ENCODE measurements around the gene TMEM11.
"Not testable (repeated sequence)": the region's sequence is repeated elsewhere in the genome, so short reads cannot be mapped to it uniquely, and the experiment has no call there.

The TMEM11 gene

DNA sequence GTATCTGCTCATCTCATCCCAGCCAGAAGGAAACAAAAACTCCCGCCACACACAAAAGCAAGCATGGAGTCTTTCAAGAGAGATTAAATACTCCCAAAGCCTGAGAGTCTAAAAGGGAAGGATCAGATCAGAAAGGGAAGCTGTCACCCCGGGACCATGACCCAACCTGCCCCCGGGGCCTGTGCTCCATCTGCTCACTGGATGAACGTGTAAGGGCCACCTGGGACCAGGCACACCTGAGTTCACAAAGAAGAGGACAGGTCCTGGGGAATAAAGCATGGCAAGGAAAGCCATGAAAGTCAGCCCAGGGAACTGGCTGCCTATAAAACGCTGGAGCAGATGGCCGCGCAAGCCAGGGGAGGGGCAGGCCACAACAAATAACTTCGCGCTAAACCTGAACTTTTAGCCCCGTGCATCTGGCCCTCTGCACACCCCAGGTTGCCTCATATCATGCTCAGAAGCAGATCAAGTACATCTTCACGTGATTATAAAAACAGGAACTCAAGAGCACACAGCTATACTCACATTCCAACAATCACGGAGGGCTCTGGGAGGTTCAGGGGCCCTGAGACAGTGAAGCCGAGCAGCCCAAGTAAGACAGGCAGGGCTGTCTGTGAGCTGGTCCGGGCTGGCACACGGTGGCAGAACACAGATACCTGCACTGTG, 3.4 kb downstream of the TMEM11 start:
- no peak for DNase-seq

DNA sequence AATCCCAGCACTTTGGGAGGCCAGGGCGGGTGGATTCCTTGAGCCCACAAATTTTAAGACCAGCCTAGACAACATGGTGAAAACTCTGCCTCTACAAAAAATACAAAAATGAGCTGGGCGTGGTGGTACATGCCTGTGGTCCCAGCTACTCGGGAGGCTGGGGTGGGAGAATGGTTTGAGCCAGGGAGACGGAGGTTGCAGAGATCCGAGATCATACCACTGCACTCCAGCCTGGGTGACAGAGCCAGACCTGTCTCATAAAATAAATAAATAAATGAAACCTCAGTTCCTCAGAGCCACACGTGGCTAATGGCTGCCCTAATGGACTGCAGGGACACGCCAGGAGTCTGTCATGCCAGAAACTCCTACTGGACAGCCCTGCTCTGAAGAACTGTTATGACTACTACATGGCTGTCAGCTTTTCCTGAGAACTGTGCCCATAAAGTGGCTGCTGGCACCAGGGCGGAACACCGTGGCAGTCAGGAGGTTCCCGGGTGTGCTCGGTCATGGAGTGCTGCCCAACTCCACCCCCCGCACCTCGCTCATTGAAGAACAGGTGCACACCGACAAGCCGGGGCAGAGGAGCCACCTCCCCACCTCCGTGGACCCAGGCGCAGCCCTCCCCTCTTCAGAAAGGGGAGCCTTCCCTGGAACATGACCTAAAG, 4.3 kb downstream of the TMEM11 start:
- no peak for DNase-seq

DNA sequence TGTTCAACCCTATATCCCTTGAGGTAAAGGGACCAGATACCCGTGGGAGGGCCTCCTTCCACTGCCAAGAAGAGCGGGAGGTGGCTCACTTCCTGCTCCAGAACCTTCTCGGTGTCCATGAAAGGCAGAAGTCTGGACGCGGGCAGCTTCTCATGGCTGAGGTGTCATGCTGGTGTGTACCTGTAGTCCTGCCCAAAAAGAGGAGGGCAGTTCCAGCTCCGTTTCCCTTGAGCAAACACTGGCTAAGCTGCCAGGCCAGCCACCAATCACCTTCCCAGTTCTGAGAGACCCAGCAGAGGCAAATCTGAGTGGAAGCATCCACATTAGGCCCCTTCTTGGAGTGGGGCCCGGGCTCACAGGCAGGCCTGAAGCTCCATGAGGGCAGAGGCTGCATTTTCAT, 5.6 kb downstream of the TMEM11 start:
- no peak for DNase-seq

- no peak for DNase-seq
Measured at GRCh38 chr17:21204935-21205334, 9.0 kb downstream of the TMEM11 start.

- DNase-seq, result no peak
Measured at GRCh38 chr17:21202512-21202911, 11.4 kb downstream of the TMEM11 start.

DNA sequence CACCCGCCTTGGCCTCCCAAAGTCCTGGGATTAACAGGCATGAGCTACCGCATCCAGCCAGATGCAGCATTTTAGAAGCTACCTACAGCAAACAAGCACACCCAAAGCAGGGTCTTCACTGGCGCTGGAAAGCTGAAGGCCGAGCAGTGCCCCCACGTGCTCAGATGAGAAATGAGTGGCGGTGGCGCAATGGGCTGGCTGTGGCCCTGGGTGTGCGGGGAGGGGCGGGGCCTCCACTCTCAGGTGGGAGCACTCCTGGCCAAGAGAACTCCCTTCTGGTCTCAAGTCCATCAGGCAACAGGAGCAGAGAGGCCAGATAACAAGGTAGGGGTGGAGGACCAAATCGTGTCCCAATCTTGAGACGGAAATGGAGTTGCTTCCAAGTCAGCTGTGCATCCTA, 12.1 kb downstream of the TMEM11 start:
- DNase-seq, result no peak

- no peak for DNase-seq
Measured at GRCh38 chr17:21201298-21201595, 12.7 kb downstream of the TMEM11 start.

- no peak for DNase-seq
Measured at GRCh38 chr17:21200590-21201297, 13.2 kb downstream of the TMEM11 start.

DNA sequence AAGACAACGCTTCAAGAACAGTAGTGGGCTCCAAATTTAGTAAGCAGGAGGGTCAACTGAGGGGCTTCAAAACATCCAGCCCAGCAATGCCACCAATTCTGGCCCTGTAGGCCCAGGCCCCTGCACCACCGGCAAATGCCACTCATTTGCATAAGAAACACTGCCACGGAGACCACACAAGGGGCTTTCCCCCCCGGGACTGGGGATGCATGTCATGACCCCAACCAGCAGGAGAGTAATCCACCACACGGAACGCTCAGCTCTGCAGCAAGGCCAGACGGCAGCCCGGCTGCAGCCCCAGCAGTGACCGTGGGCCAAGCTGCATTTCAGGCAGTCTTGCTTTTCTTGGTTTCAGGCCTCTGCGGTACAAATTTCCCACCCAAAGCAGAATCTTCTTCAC, 14.1 kb downstream of the TMEM11 start:
- no peak for DNase-seq

- DNase-seq, result no peak
Measured at GRCh38 chr17:21199311-21199710, 14.7 kb downstream of the TMEM11 start.

DNA sequence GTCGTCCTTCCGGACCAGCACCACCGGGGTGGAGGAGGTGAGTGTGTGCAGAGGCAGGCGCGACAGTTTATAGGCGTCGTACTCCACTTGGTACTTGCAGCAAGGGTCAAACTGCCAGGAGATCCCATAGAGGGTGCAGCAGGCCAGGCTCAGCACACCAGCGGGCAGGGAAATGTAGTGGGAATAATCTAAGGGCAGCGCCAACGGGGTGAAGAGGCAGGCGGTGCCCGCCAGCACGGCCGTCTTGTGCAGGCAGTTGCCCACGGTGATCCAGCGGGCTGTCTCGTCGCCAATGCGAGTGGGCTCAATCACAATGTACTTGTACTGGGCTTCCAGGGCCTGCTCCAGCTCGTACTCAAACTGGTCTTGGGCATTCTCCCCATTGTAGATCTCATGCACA, 15.6 kb downstream of the TMEM11 start:
- DNase-seq, result no peak

DNA sequence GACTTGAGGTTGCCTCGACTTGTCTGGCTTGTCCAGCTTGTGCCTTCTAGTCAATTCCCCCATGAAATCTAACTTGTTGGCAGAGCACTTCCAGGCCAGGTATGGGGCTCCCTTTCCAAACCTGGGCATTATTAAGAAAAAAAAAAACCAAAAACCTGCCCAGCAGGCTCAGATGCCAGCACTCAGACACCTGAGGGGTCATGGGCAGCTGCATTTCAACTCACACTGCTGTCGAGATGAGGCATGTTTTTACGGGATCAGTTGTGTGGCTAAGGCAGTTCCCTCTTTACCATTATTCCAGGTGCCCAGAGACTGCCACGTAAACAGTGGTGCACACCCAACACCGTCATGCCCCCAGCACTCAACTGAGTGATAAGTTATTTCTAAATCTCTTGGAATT, 17.8 kb downstream of the TMEM11 start:
- no peak for DNase-seq

DNA sequence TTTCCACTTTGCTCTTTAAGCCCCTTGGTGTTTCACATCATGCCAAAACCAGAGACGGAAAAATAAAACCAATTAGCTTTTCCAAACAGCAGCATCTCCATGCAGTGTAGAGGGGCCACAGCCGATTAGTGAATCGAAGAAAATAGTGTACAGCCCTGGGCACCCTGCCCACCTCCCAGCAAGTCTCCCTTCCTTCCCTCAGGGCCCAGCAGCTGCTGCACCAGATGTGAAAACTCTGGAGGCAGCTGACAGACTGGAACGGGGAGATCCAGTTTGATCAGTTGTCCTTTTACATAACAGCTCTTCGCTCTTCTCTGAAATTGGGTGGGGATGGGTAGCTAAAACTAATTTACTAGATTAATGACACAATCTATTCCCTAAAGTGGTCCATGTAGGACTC, 19.3 kb downstream of the TMEM11 start:
- no peak for DNase-seq

- no peak for DNase-seq
Measured at GRCh38 chr17:21194226-21194625, 19.7 kb downstream of the TMEM11 start.

DNA sequence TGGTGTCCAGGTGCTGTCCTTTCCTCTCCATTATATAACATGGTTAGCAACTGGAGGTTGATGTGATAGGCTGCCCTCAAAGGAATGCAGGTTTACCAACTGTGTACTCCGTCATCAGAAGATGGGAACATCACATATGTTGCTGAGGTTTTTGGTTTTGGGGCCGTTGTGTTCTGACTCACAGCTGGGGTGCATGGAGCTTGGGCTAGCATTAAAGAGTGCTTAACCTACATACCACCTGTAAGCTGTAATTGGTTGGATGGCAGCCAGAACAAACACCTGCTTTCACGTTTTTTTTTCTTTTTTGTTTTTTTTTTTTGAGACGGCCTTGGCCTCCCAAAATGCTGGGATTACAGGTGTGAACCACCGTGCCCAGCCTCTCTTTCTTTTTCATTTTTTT, 20.9 kb downstream of the TMEM11 start:
- DNase-seq, result no peak

DNA sequence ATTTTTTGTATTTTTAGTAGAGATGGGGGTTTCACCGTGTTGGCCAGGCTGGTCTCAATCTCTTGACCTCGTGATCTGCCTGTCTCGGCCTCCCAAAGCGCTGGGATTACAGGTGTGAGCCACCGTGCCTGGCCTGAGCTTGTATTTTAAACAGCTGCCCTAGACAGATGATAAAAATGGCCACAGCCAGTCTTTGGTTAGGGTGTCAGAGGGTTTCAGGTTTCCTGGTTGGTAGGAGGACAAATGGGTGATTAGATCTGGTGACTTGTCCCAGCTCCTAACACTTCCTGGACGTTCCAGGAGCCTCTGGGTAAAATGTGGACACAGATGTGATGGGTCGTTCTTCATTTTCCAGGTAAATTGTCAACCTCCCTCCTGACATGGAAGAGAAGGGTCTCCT, 21.5 kb downstream of the TMEM11 start:
- DNase-seq, result not testable (repeated sequence)

DNA sequence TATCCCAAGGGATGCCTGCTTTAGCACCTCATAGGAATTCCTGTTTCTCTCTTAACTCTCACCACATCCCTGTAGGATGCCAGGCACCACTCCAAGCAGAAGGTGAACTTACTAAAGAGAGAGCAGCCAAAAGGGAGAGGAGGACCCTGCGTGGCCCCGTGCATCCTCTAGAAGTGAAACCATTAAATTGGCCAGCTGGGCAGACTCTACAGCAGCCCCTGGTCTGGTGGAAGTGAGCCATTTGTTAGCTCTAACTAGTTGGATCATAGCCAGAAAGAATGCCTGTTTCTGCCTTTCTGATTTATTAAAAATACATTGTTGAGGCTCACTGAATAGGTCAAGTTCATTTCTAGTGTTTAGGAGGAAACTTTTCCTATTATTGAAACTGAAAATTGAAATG, 22.3 kb downstream of the TMEM11 start:
- no peak for DNase-seq

DNA sequence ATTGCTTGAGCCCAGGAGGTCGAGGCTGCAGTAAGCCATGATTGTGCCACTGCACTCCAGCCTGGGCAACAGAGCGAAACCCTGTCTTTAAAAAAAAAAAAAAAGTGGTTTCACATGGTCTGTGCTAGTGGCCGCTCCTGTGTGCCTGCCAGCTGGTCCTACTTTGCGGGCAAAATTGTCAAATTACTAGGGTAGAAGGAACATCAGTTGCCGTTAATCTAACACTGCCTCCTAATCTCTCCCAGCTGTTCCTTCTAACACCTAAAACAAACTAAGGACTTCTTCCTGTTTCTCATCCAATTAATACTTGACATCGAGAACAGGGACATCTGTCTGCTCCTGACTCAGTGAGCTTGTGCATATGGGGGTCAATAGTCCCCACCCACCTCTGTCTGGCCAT, 23.9 kb downstream of the TMEM11 start:
- no peak for DNase-seq

DNA sequence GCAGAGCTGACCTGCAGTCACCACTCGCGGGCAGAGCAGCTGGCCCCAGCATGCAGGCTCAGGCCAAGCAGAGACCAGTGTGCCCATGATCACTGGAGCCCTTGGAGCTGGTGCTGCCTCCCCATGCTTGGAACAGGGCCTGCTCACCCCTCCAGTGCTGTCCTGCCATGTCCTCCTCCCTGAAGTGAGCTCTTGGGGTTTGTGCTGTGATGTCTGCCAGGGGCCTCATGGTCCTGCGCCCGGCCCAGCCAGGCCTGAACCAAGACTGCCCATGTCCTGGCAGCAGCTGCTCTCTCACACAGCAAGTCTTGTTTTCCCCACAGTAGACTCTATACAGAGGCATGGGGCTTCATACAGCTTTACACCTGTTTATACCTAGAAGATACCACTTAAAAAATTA, 24.6 kb downstream of the TMEM11 start:
- no peak for DNase-seq

DNA sequence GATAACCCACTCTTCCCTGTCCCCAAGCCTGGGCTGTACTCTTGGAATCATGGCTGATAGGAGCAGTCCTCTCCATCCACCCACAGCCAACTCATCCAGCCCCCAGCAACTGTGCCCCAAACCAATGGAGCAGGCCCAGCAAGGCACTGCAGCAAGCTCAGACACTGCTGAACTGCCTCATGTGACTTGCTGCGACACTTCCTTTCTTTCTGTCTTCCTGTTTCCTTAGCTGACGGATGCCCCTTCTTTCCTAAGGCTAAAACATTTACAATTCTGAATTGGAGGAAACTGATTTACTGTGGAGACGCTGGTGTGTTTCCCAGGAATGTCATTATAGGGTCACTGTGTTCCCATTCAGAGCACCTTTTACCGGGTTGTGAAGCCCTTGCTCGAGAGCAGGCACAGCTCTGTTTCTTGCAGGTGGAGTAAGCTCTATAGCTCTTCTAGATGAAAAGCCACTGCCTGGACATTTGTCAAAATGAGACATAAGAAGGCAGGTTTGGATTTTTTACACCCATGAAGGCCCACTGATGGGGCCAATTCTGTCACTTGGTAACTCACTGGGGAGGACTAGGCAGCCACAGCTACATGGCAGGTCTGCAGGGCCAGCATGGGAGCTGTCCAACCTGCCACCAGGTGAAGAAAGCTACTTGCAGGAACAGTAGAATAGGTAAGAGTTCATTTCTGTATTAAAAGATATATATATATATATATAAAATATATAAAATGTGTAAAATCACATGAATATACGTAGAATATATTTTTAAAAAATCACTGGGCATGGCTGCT, 27.4 kb downstream of the TMEM11 start:
- no peak for DNase-seq

- DNase-seq, result no peak
Measured at GRCh38 chr17:21185061-21185460, 28.9 kb downstream of the TMEM11 start.

DNA sequence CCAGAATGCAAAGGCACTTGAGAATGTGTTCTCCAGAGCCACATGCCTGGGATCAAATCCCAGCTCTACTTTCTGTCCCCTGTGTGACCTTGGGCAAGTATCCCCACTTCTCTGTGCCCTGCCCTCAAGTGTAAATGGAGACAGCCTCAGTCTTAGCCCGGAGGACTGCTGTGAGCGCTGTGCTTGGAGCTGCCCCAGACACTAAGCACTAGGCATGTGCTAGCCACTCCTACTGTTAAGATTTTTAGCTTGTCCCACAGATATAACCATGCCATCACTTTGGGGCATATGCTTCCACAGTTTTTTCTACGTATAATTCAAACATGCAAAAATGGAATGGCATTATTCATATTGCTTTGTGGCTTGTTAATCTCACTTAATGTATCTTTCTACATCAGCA, 29.4 kb downstream of the TMEM11 start:
- no peak for DNase-seq

DNA sequence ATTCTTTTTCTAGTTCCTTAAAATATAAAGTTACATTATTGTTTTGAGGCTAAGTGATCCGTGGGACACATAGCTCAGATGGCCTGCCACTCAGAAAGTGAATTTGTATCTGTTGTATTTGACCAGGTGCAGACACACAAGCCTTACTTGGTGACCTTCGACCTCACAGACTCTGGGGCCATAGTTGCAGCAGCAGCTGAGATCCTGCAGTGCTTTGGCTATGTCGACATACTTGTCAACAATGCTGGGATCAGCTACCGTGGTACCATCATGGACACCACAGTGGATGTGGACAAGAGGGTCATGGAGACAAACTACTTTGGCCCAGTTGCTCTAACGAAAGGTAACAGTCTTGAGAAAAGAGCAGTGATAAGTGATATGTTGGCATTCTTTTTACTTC, 30.5 kb downstream of the TMEM11 start:
- DNase-seq, result no peak

Measured in NCI-H1417 treated with DMSO at 0.1 percent for 48 hours (cell line).